Trophoblast cell (in vitro differentiated cells and primary cell): ENCODE measurements around the gene PDIA6.
"Not testable (repeated sequence)": the region's sequence is repeated elsewhere in the genome, so short reads cannot be mapped to it uniquely, and the experiment has no call there.

Source experiments
- DNase-seq, 2 donors: peaks; one replicate each; pipeline ENCODE4 v3.0.0-alpha.2; 2016
- H2AFZ ChIP-seq: 2 replicates; pipeline ENCODE4 v1.6.1; 2013; ENCODE audit warnings: low read length, moderate library complexity, mild to moderate bottlenecking; ENCODE audit not compliant: insufficient read depth, poor library complexity
- H2AK5ac ChIP-seq: 2 replicates; pipeline ENCODE4 v1.6.1; 2013; ENCODE audit warnings: mild to moderate bottlenecking, low read length
- H2BK120ac ChIP-seq: 2 replicates; pipeline ENCODE4 v1.6.1; 2013; ENCODE audit warnings: low read length, mild to moderate bottlenecking, moderate library complexity; ENCODE audit not compliant: insufficient read depth, poor library complexity
- H2BK12ac ChIP-seq: 2 replicates; pipeline ENCODE4 v1.6.1; 2013; ENCODE audit warnings: mild to moderate bottlenecking, low read length, moderate library complexity
- H2BK5ac ChIP-seq: 2 replicates; pipeline ENCODE4 v1.6.1; 2013; ENCODE audit warnings: low read length, low read depth, moderate library complexity, mild to moderate bottlenecking; ENCODE audit not compliant: poor library complexity
- H3K14ac ChIP-seq: 2 replicates; pipeline ENCODE4 v1.6.1; 2013; ENCODE audit warnings: mild to moderate bottlenecking, low read length
- H3K18ac ChIP-seq: 2 replicates; pipeline ENCODE4 v1.6.1; 2013; ENCODE audit warnings: mild to moderate bottlenecking, low read length
- H3K23ac ChIP-seq: 2 replicates; pipeline ENCODE4 v1.6.1; 2013; ENCODE audit warnings: low read length
- H3K27ac ChIP-seq: 2 replicates; pipeline ENCODE4 v1.5.1; 2013; ENCODE audit warnings: low read depth, mild to moderate bottlenecking, inconsistent platforms, low read length, moderate library complexity
- H3K27me3 ChIP-seq: 2 replicates; pipeline ENCODE4 v1.6.1; 2013; ENCODE audit warnings: inconsistent platforms, mild to moderate bottlenecking, low read length, moderate library complexity; ENCODE audit not compliant: insufficient read depth
- H3K36me3 ChIP-seq, 2 experiments: 1 replicate in 1 of 2; 2 replicates in 1 of 2; pipeline ENCODE4 v1.6.1; 2013; ENCODE audit warnings: low read length in 2 of 2, mild to moderate bottlenecking in 2 of 2, moderate library complexity in 1 of 2; ENCODE audit not compliant: insufficient read depth in 2 of 2, control insufficient read depth in 1 of 2
- H3K4ac ChIP-seq: 2 replicates; pipeline ENCODE4 v1.6.1; 2013; ENCODE audit warnings: low read depth, mild to moderate bottlenecking, low read length, moderate library complexity
- H3K4me1 ChIP-seq, 2 experiments: 1 replicate in 1 of 2; 2 replicates in 1 of 2; pipeline ENCODE4 v1.6.1; 2013; ENCODE audit warnings: low read length in 2 of 2, mild to moderate bottlenecking in 2 of 2, moderate library complexity in 1 of 2; ENCODE audit not compliant: insufficient read depth in 2 of 2, control insufficient read depth in 1 of 2
- H3K4me2 ChIP-seq: 2 replicates; pipeline ENCODE4 v1.6.1; 2013; ENCODE audit warnings: inconsistent platforms, mild to moderate bottlenecking, low read length, moderate library complexity
- H3K4me3 ChIP-seq: 2 replicates; pipeline ENCODE4 v1.5.1; 2013; ENCODE audit warnings: mild to moderate bottlenecking, low read depth, low read length, inconsistent platforms
- H3K79me1 ChIP-seq: one replicate; pipeline ENCODE4 v1.6.1; 2013; ENCODE audit warnings: low read length
- H3K79me2 ChIP-seq: 2 replicates; pipeline ENCODE4 v1.6.1; 2013; ENCODE audit warnings: low read length, mild to moderate bottlenecking; ENCODE audit not compliant: control insufficient read depth, insufficient read depth, poor library complexity
- H3K9ac ChIP-seq: 2 replicates; pipeline ENCODE4 v1.6.1; 2013; ENCODE audit warnings: mild to moderate bottlenecking, low read length
- H3K9me3 ChIP-seq: 2 replicates; pipeline ENCODE4 v1.6.1; 2013; ENCODE audit warnings: low read depth, mild to moderate bottlenecking, control low read depth, inconsistent platforms, low read length; ENCODE audit not compliant: insufficient read depth
- H4K12ac ChIP-seq: 2 replicates; pipeline ENCODE4 v1.6.1; 2013; ENCODE audit warnings: low read depth, mild to moderate bottlenecking, low read length, moderate library complexity
- H4K8ac ChIP-seq: 2 replicates; pipeline ENCODE4 v1.6.1; 2013; ENCODE audit warnings: low read depth, mild to moderate bottlenecking, low read length, moderate library complexity
- H4K91ac ChIP-seq: one replicate; pipeline ENCODE4 v1.6.1; 2013; ENCODE audit warnings: low read depth, mild to moderate bottlenecking, low read length, moderate library complexity
- WGBS: extraction: QIAGEN DNeasy Blood & Tissue Kit; methylation state at CpG from one replicate; pipeline ENCODE4 v1.1.7; 2013; ENCODE audit warnings: missing lambda C conversion rate; ENCODE audit not compliant: insufficient read length, insufficient coverage; ENCODE audit errors: extremely low coverage; 5-methylcytosine and 5-hydroxymethylcytosine counted together

The PDIA6 gene

DNA sequence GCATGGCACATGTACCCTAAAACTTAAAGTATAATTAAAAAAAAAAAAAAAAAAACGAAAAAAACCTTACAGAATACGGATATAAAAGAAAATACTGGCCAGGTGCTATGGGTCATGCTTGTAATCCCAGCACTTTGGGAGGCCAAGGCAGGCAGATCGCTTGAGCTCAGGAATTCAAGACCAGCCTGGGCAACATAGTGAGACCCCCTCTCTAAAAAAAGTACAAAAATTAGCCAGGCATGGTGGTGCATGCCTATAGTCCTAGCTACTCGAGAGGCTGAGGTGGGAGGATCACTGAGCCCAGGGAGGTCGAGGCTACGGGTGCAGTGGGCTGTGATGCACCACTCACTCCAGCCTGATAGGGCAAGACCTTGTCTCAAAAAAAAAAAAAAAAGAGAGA lies 6.6 kb downstream of the PDIA6 start:
- peak overlapping the region; percentile 98 for H3K4ac ChIP-seq
- not testable (repeated sequence) for H2BK5ac ChIP-seq, H3K27me3 ChIP-seq, H4K12ac ChIP-seq, H2BK120ac ChIP-seq, H3K14ac ChIP-seq, H2AK5ac ChIP-seq, H3K79me1 ChIP-seq, H4K8ac ChIP-seq, H2AFZ ChIP-seq, H3K27ac ChIP-seq, H2BK12ac ChIP-seq, DNase-seq, H3K4me1 ChIP-seq, H4K91ac ChIP-seq, H3K9ac ChIP-seq, H3K23ac ChIP-seq, H3K9me3 ChIP-seq, H3K4me2 ChIP-seq, H3K4me3 ChIP-seq, H3K18ac ChIP-seq
- H3K79me2 ChIP-seq, result peaks cover 13% of the 10 kb centered on the region
- WGBS, result no CpG with 5 or more reads among the region's 6 CpGs
- H3K36me3 ChIP-seq, result peaks cover 10 to 14% of the 10 kb centered on the region in 2 experiments

DNA sequence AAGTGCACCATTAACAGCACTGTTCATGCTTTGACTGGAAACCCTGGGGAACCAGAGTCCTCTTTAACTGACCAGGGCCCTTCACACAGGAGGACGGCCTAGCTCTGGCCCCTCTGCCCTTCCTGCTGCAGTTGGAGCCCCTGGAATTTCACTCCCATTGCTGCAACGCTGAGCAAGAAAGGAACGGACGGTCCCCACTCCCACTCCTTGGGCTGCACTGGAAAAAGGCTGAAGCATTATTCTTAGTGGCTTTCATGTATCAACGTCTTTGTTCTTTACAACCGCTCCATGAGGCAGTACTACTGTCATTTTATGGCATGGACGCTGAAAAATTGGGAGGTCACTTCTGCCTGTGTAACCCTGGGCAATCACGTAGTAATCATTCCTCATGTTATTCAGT lies 9.9 kb downstream of the PDIA6 start:
- H3K27me3 ChIP-seq, result no peaks in the 10 kb centered on the region
- no peaks in the 10 kb centered on the region for H3K4me1 ChIP-seq
- peak overlapping the region; percentile 99 for H3K4ac ChIP-seq
- peak overlapping the region; percentile 70 for H4K12ac ChIP-seq
- DNase-seq, result no peak
- H2AK5ac ChIP-seq, result no peak overlapping the region
- peaks cover 18 to 20% of the 10 kb centered on the region in 2 experiments for H3K36me3 ChIP-seq
- no peak overlapping the region for H2BK12ac ChIP-seq
- H3K23ac ChIP-seq, result no peak overlapping the region
- H2BK5ac ChIP-seq, result peak overlapping the region; percentile 19
- H3K9ac ChIP-seq, result no peak overlapping the region
- no peak overlapping the region for H3K14ac ChIP-seq
- no peak overlapping the region for H3K4me3 ChIP-seq
- no peak overlapping the region for H2BK120ac ChIP-seq
- no CpG with 5 or more reads among the region's 8 CpGs for WGBS
- peak overlapping the region; percentile 46 for H3K18ac ChIP-seq
- H3K4me2 ChIP-seq, result no peak overlapping the region
- H3K9me3 ChIP-seq, result no peaks in the 10 kb centered on the region
- no peak overlapping the region for H3K27ac ChIP-seq
- H2AFZ ChIP-seq, result no peak overlapping the region
- H3K79me2 ChIP-seq, result peaks cover 7% of the 10 kb centered on the region
- no peaks in the 10 kb centered on the region for H3K79me1 ChIP-seq
- H4K91ac ChIP-seq, result no peak overlapping the region
- peak overlapping the region; percentile 28 for H4K8ac ChIP-seq

- Histone ChIP-seq H3K18ac (no peak overlapping the region), H2BK5ac (no peak overlapping the region), H3K79me2 (peaks cover 3% of the 10 kb centered on the region), H3K14ac (no peak overlapping the region), H3K36me3 (peaks cover 18 to 30% of the 10 kb centered on the region in 2 experiments), H3K4me1 (no peaks in the 10 kb centered on the region), H2BK120ac (no peak overlapping the region), H4K8ac (no peak overlapping the region), H3K4me3 (no peak overlapping the region), H3K9me3 (no peaks in the 10 kb centered on the region), H2AFZ (no peak overlapping the region), H3K23ac (no peak overlapping the region), H3K4ac (peak overlapping the region; percentile 75), H3K9ac (no peak overlapping the region), H2BK12ac (no peak overlapping the region), H3K79me1 (no peaks in the 10 kb centered on the region), H3K27me3 (no peaks in the 10 kb centered on the region), H3K4me2 (no peak overlapping the region), H3K27ac (no peak overlapping the region), H4K12ac (no peak overlapping the region), H4K91ac (no peak overlapping the region), H2AK5ac (no peak overlapping the region)
- DNase-seq, result no peak
- no CpG with 5 or more reads among the region's 4 CpGs for WGBS
These were observed 12.4 kb downstream of the PDIA6 start for GRCh38 chr2:10800163-10800562.

DNA sequence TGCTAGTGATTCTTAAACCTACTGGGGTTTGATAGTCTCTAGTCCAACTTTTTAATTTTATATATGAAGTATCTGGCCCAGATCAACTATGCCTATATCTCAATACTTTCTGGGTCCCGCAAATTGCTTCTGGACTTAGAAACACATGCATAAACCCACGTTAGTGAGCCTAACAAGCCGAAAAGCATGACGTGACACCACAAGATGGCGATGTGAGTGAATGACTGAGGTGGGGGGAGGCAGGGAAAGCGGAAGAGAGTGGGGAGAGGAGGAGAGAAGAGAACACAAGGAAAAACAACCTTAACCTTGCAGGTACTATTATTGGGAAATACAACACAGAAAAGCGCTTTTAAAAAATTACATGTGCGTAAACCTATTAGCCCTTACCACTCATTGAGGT lies 13.8 kb downstream of the PDIA6 start:
- Histone ChIP-seq H4K12ac (no peak overlapping the region), H2BK5ac (no peak overlapping the region), H3K79me1 (no peaks in the 10 kb centered on the region), H4K8ac (no peak overlapping the region), H3K36me3 (peaks cover 17 to 38% of the 10 kb centered on the region in 2 experiments), H4K91ac (no peak overlapping the region), H3K79me2 (peaks cover 3% of the 10 kb centered on the region), H2AK5ac (no peak overlapping the region), H3K4ac (no peak overlapping the region), H3K4me1 (no peaks in the 10 kb centered on the region), H3K23ac (no peak overlapping the region), H3K18ac (no peak overlapping the region), H3K4me3 (no peak overlapping the region), H3K14ac (no peak overlapping the region), H2AFZ (no peak overlapping the region), H3K27me3 (no peaks in the 10 kb centered on the region), H3K9ac (no peak overlapping the region), H3K4me2 (no peak overlapping the region), H3K9me3 (no peaks in the 10 kb centered on the region), H2BK12ac (no peak overlapping the region), H2BK120ac (no peak overlapping the region), H3K27ac (no peak overlapping the region)
- no peak for DNase-seq
- WGBS, result no CpG with 5 or more reads among the region's 8 CpGs
